ENCODE results near the gene MTOR.
"Not testable (repeated sequence)": the region's sequence is repeated elsewhere in the genome, so short reads cannot be mapped to it uniquely, and the experiment has no call there.

Gene MTOR

GRCh38 chr1:11064942-11065341 is 197.4 kb downstream of the MTOR start:
- Mint-ChIP-seq H3K27ac (peak overlapping the region; percentile 7), H3K9me3 (no peaks in the 10 kb centered on the region), H3K27me3 (ENCODE audit: low read depth) (no peaks in the 10 kb centered on the region), H3K4me1 (ENCODE audit: low read depth) (peaks cover 27% of the 10 kb centered on the region), H3K4me3 (no peak overlapping the region), H3K36me3 (ENCODE audit: low read depth) (peaks cover 52% of the 10 kb centered on the region)
- DNase-seq (ENCODE audit: low spot score): no peak

GRCh38 chr1:11063937-11064537 is 198.3 kb downstream of the MTOR start:
- peaks cover 25% of the 10 kb centered on the region for H3K4me1 Mint-ChIP-seq (ENCODE audit: low read depth)
- H3K27ac Mint-ChIP-seq; H3K4me3 Mint-ChIP-seq; DNase-seq (ENCODE audit: low spot score); H3K9me3 Mint-ChIP-seq; H3K27me3 Mint-ChIP-seq (ENCODE audit: low read depth): not testable (repeated sequence)
- peaks cover 47% of the 10 kb centered on the region for H3K36me3 Mint-ChIP-seq (ENCODE audit: low read depth)

- DNase-seq (ENCODE audit: low spot score): peak; percentile 73
- Mint-ChIP-seq H3K9me3 (no peaks in the 10 kb centered on the region), H3K27ac (peak overlapping the region; percentile 74), H3K27me3 (ENCODE audit: low read depth) (no peaks in the 10 kb centered on the region), H3K4me1 (ENCODE audit: low read depth) (peaks cover 28% of the 10 kb centered on the region), H3K4me3 (peak overlapping the region; percentile 54), H3K36me3 (ENCODE audit: low read depth) (peaks cover 44% of the 10 kb centered on the region)
Measured at GRCh38 chr1:11062965-11063401, 199.4 kb downstream of the MTOR start.

- H3K4me1 Mint-ChIP-seq (ENCODE audit: low read depth): peaks cover 28% of the 10 kb centered on the region
- peak overlapping the region; percentile 88 for H3K4me3 Mint-ChIP-seq
- peak overlapping the region; percentile 65 for H3K27ac Mint-ChIP-seq
- no peaks in the 10 kb centered on the region for H3K27me3 Mint-ChIP-seq (ENCODE audit: low read depth)
- DNase-seq (ENCODE audit: low spot score): no peak
- peaks cover 45% of the 10 kb centered on the region for H3K36me3 Mint-ChIP-seq (ENCODE audit: low read depth)
- H3K9me3 Mint-ChIP-seq: no peaks in the 10 kb centered on the region
Measured at GRCh38 chr1:11061652-11062365, 200.5 kb downstream of the MTOR start.

GRCh38 chr1:11059968-11060830 is 202.2 kb downstream of the MTOR start, which contains the start of gene SRM:
SRM (minus strand) TSS chr1:11060018; CDS start chr1:11059943, 75 bp downstream.
- Mint-ChIP-seq H3K27ac (peak within 1 kb of the TSS; percentile 88), H3K36me3 (ENCODE audit: low read depth) (peaks cover 32% of the 10 kb centered on the region), H3K4me1 (ENCODE audit: low read depth) (peaks cover 28% of the 10 kb centered on the region), H3K4me3 (peak within 1 kb of the TSS; percentile 96), H3K27me3 (ENCODE audit: low read depth) (no peaks in the 10 kb centered on the region), H3K9me3 (no peaks in the 10 kb centered on the region)
- DNase-seq (ENCODE audit: low spot score): peak; percentile 95

GRCh38 chr1:11059155-11059967 is 203.0 kb downstream of the MTOR start:
- H3K4me1 Mint-ChIP-seq (ENCODE audit: low read depth): peaks cover 28% of the 10 kb centered on the region
- H3K36me3 Mint-ChIP-seq (ENCODE audit: low read depth): peaks cover 29% of the 10 kb centered on the region
- H3K9me3 Mint-ChIP-seq: no peaks in the 10 kb centered on the region
- H3K27me3 Mint-ChIP-seq (ENCODE audit: low read depth): no peaks in the 10 kb centered on the region
- peak overlapping the region; percentile 96 for H3K4me3 Mint-ChIP-seq
- DNase-seq (ENCODE audit: low spot score): no peak
- peak overlapping the region; percentile 88 for H3K27ac Mint-ChIP-seq

- Mint-ChIP-seq H3K27me3 (ENCODE audit: low read depth) (no peaks in the 10 kb centered on the region), H3K4me3 (peak overlapping the region; percentile 96), H3K36me3 (ENCODE audit: low read depth) (peaks cover 28% of the 10 kb centered on the region), H3K9me3 (no peaks in the 10 kb centered on the region), H3K27ac (peak overlapping the region; percentile 88), H3K4me1 (ENCODE audit: low read depth) (peaks cover 28% of the 10 kb centered on the region)
- DNase-seq (ENCODE audit: low spot score): no peak
Measured at GRCh38 chr1:11058595-11059154, 203.7 kb downstream of the MTOR start.

GRCh38 chr1:11058026-11058425 is 204.3 kb downstream of the MTOR start:
- no peaks in the 10 kb centered on the region for H3K27me3 Mint-ChIP-seq (ENCODE audit: low read depth)
- H3K4me3 Mint-ChIP-seq: peak overlapping the region; percentile 96
- H3K9me3 Mint-ChIP-seq: no peaks in the 10 kb centered on the region
- peaks cover 23% of the 10 kb centered on the region for H3K36me3 Mint-ChIP-seq (ENCODE audit: low read depth)
- no peak for DNase-seq (ENCODE audit: low spot score)
- peaks cover 25% of the 10 kb centered on the region for H3K4me1 Mint-ChIP-seq (ENCODE audit: low read depth)
- peak overlapping the region; percentile 45 for H3K27ac Mint-ChIP-seq

GRCh38 chr1:11057477-11057876 is 204.9 kb downstream of the MTOR start:
- H3K9me3 Mint-ChIP-seq: no peaks in the 10 kb centered on the region
- H3K4me1 Mint-ChIP-seq (ENCODE audit: low read depth): peaks cover 20% of the 10 kb centered on the region
- peaks cover 21% of the 10 kb centered on the region for H3K36me3 Mint-ChIP-seq (ENCODE audit: low read depth)
- no peaks in the 10 kb centered on the region for H3K27me3 Mint-ChIP-seq (ENCODE audit: low read depth)
- no peak overlapping the region for H3K27ac Mint-ChIP-seq
- DNase-seq (ENCODE audit: low spot score): no peak
- H3K4me3 Mint-ChIP-seq: peak overlapping the region; percentile 24
